A673 (cell line): Measurements from ENCODE around the gene HPCAL1.

ENCODE experiments used
- EZH2 ChIP-seq: fragments of 200-600 bp; sonication (generic); IDR thresholded peaks from 2 replicates; pipeline ENCODE4 v1.6.1; 2017; ENCODE audit warnings: borderline replicate concordance, low read depth, mild to moderate bottlenecking, mixed read lengths, antibody characterized with exemption, low read length; ENCODE audit not compliant: poor library complexity, severe bottlenecking
- TF ChIP-seq, protein P1 (sequence below): fragments of 300-800, 200-600 bp; sonication (generic); conservative IDR thresholded peaks from 2 replicates; pipeline ENCODE4 v1.5.1; 2017; ENCODE audit warnings: low read depth, mild to moderate bottlenecking, antibody characterized with exemption, low read length, moderate library complexity, mixed read lengths

DNA sequence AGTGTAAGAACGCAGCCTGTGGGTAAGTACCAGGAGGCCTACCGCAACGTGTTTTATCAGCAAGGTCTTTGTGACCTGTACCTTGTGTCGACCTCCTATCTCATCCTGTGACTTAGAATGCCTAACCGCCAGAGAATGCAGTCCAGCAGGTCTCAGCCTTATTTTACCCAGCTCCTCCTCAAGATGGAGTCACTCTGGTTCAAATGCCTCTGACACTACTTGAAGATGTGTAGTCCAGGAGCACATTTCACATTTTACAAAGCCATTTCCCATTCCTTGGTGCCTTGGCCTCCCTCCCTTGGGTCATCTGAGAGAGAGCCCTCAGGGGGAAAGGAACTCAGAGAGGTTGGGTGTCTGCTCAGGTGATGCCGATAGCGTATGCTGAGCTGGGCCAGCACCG is 6.6 kb upstream of the HPCAL1 start:
- TF ChIP-seq, protein P1, sequence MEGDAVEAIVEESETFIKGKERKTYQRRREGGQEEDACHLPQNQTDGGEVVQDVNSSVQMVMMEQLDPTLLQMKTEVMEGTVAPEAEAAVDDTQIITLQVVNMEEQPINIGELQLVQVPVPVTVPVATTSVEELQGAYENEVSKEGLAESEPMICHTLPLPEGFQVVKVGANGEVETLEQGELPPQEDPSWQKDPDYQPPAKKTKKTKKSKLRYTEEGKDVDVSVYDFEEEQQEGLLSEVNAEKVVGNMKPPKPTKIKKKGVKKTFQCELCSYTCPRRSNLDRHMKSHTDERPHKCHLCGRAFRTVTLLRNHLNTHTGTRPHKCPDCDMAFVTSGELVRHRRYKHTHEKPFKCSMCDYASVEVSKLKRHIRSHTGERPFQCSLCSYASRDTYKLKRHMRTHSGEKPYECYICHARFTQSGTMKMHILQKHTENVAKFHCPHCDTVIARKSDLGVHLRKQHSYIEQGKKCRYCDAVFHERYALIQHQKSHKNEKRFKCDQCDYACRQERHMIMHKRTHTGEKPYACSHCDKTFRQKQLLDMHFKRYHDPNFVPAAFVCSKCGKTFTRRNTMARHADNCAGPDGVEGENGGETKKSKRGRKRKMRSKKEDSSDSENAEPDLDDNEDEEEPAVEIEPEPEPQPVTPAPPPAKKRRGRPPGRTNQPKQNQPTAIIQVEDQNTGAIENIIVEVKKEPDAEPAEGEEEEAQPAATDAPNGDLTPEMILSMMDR, result no peak
- no peak for TF ChIP-seq EZH2
